Liver (tissue), 3 donors: ENCODE data around the gene RAB15.

ENCODE experiments used
- EGR1 ChIP-seq, 2 donors: IDR thresholded peaks; 2 replicates each; pipeline ENCODE4 v1.6.1; 2016 to 2018; ENCODE audit warnings: antibody characterized with exemption in 2 of 2, low read depth in 2 of 2
- FOXA1 ChIP-seq: IDR thresholded peaks from 2 replicates; pipeline ENCODE4 v1.6.1; 2016; ENCODE audit warnings: antibody characterized with exemption
- FOXA2 ChIP-seq: IDR thresholded peaks from 2 replicates; pipeline ENCODE4 v1.6.1; 2016; ENCODE audit warnings: antibody characterized with exemption
- GABPA ChIP-seq, 2 donors: IDR thresholded peaks in 1 of 2; conservative IDR thresholded peaks in 1 of 2; 2 replicates each; pipeline ENCODE4 v1.6.1; 2016; ENCODE audit warnings: antibody characterized with exemption in 2 of 2, mild to moderate bottlenecking in 1 of 2, moderate library complexity in 1 of 2
- HNF4A ChIP-seq, 2 donors: conservative IDR thresholded peaks; 2 replicates each; pipeline ENCODE4 v1.6.1; 2016; ENCODE audit warnings: antibody characterized with exemption in 2 of 2, mild to moderate bottlenecking in 2 of 2
- NR2F2 ChIP-seq: IDR thresholded peaks from 2 replicates; pipeline ENCODE4 v1.6.1; 2016; ENCODE audit warnings: antibody characterized with exemption
- RAD21 ChIP-seq, 2 donors: IDR thresholded peaks; 2 replicates each; pipeline ENCODE4 v1.6.1; 2016; ENCODE audit warnings: antibody characterized with exemption in 2 of 2, mild to moderate bottlenecking in 2 of 2
- SP1 ChIP-seq: IDR thresholded peaks from 2 replicates; pipeline ENCODE4 v1.6.1; 2018; ENCODE audit warnings: antibody characterized with exemption, mild to moderate bottlenecking
- TAF1 ChIP-seq: conservative IDR thresholded peaks from 2 replicates; pipeline ENCODE4 v1.6.1; 2016; ENCODE audit warnings: antibody characterized with exemption, mild to moderate bottlenecking
- YY1 ChIP-seq: IDR thresholded peaks from 2 replicates; pipeline ENCODE4 v1.6.1; 2016; ENCODE audit warnings: antibody characterized with exemption, mild to moderate bottlenecking
- TF ChIP-seq, protein P1 (sequence below): fragments of 150-350 bp; IDR thresholded peaks from 2 replicates; pipeline ENCODE4 v1.5.1; 2017; ENCODE audit warnings: improper control_type of control experiment, low read depth, low read length; ENCODE audit not compliant: missing input control
- TF ChIP-seq, protein P2 (sequence below): IDR thresholded peaks from 2 replicates; pipeline ENCODE4 v1.6.1; 2016; ENCODE audit warnings: antibody characterized with exemption, mild to moderate bottlenecking
- TF ChIP-seq, protein P3 (sequence below): IDR thresholded peaks from 2 replicates; pipeline ENCODE4 v1.6.1; 2016; ENCODE audit warnings: antibody characterized with exemption
- TF ChIP-seq, protein P4 (sequence below): IDR thresholded peaks from 2 replicates; pipeline ENCODE4 v1.6.1; 2016; ENCODE audit warnings: antibody characterized with exemption
- donor health status: healthy.
- donor health status: healthy.

DNA sequence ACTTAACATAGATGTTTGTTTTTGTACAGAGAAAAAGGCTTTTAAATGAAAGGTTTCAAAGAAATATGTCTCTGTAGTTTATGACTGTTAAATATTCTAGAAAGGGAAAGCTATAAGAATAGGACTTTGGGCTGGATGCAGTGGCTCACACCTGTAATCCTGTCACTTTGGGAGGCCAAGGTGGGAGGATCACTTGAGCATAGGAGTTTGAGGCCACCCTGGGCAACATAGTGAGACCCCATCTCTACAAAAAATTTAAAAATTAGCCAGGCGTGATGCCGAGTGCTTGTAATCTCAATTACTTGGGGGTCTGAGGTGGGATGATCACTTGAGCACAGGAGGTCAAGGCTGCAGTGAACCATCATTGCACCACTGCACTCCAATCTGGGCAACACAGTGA, 41.0 kb downstream of the RAB15 start:
- TF ChIP-seq, protein P1, sequence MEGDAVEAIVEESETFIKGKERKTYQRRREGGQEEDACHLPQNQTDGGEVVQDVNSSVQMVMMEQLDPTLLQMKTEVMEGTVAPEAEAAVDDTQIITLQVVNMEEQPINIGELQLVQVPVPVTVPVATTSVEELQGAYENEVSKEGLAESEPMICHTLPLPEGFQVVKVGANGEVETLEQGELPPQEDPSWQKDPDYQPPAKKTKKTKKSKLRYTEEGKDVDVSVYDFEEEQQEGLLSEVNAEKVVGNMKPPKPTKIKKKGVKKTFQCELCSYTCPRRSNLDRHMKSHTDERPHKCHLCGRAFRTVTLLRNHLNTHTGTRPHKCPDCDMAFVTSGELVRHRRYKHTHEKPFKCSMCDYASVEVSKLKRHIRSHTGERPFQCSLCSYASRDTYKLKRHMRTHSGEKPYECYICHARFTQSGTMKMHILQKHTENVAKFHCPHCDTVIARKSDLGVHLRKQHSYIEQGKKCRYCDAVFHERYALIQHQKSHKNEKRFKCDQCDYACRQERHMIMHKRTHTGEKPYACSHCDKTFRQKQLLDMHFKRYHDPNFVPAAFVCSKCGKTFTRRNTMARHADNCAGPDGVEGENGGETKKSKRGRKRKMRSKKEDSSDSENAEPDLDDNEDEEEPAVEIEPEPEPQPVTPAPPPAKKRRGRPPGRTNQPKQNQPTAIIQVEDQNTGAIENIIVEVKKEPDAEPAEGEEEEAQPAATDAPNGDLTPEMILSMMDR: no peak
- no peak for TF ChIP-seq SP1
- no peak for TF ChIP-seq TAF1
- no peak for TF ChIP-seq RAD21 (IDR thresholded peaks at IDR 0.05)
- TF ChIP-seq, protein P2, sequence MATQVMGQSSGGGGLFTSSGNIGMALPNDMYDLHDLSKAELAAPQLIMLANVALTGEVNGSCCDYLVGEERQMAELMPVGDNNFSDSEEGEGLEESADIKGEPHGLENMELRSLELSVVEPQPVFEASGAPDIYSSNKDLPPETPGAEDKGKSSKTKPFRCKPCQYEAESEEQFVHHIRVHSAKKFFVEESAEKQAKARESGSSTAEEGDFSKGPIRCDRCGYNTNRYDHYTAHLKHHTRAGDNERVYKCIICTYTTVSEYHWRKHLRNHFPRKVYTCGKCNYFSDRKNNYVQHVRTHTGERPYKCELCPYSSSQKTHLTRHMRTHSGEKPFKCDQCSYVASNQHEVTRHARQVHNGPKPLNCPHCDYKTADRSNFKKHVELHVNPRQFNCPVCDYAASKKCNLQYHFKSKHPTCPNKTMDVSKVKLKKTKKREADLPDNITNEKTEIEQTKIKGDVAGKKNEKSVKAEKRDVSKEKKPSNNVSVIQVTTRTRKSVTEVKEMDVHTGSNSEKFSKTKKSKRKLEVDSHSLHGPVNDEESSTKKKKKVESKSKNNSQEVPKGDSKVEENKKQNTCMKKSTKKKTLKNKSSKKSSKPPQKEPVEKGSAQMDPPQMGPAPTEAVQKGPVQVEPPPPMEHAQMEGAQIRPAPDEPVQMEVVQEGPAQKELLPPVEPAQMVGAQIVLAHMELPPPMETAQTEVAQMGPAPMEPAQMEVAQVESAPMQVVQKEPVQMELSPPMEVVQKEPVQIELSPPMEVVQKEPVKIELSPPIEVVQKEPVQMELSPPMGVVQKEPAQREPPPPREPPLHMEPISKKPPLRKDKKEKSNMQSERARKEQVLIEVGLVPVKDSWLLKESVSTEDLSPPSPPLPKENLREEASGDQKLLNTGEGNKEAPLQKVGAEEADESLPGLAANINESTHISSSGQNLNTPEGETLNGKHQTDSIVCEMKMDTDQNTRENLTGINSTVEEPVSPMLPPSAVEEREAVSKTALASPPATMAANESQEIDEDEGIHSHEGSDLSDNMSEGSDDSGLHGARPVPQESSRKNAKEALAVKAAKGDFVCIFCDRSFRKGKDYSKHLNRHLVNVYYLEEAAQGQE: no peak
- TF ChIP-seq NR2F2: no peak
- no peak for TF ChIP-seq GABPA (IDR thresholded peaks at IDR 0.05 in 1 of 2, conservative IDR thresholded peaks at IDR 0.05 in 1 of 2)
- TF ChIP-seq FOXA2: no peak
- TF ChIP-seq, protein P3, sequence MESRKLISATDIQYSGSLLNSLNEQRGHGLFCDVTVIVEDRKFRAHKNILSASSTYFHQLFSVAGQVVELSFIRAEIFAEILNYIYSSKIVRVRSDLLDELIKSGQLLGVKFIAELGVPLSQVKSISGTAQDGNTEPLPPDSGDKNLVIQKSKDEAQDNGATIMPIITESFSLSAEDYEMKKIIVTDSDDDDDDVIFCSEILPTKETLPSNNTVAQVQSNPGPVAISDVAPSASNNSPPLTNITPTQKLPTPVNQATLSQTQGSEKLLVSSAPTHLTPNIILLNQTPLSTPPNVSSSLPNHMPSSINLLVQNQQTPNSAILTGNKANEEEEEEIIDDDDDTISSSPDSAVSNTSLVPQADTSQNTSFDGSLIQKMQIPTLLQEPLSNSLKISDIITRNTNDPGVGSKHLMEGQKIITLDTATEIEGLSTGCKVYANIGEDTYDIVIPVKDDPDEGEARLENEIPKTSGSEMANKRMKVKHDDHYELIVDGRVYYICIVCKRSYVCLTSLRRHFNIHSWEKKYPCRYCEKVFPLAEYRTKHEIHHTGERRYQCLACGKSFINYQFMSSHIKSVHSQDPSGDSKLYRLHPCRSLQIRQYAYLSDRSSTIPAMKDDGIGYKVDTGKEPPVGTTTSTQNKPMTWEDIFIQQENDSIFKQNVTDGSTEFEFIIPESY: no peak
- TF ChIP-seq YY1: no peak
- no peak for TF ChIP-seq FOXA1
- no peak for TF ChIP-seq EGR1 (IDR thresholded peaks at IDR 0.05; ENCODE audit: low read depth in 2 of 2)
- peak in 1 of 2 donors; percentile 33 for TF ChIP-seq HNF4A (conservative IDR thresholded peaks at IDR 0.05)
- TF ChIP-seq, protein P4, sequence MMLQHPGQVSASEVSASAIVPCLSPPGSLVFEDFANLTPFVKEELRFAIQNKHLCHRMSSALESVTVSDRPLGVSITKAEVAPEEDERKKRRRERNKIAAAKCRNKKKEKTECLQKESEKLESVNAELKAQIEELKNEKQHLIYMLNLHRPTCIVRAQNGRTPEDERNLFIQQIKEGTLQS: no peak
